AG04450 (cell line): ENCODE data around the gene KRT4. TPM values are rescaled to one million over a fixed set of nuclear protein-coding genes. Genes with fewer than 3 reads are reported as not detected.

Source experiments
- CTCF ChIA-PET: fragments of 300-600, 350-600 bp; formaldehyde crosslinking; extraction: SDS; loops from one replicate; lab custom pipeline; 2022; ENCODE audit warnings: antibody characterized with exemption, inconsistent platforms; lab: Charles Lee
- POLR2A ChIA-PET: fragments of 350-600 bp; formaldehyde crosslinking; extraction: SDS; loops from one replicate; lab custom pipeline; 2021; ENCODE audit warnings: antibody characterized with exemption, inconsistent platforms; lab: Yijun Ruan, JAX
- DNase-seq: peaks from one replicate; pipeline ENCODE4 v3.0.0-alpha.2; 2011; ENCODE audit warnings: low read depth, low spot score
- H3K27ac ChIP-seq: one replicate; pipeline ENCODE4 v1.5.1; 2012; ENCODE audit warnings: low read depth, low read length, control low read depth
- H3K27me3 ChIP-seq: one replicate; pipeline ENCODE4 v1.6.0; 2012; ENCODE audit warnings: low read length; ENCODE audit not compliant: control insufficient read depth, insufficient read depth
- H3K4me3 ChIP-seq: 2 replicates; pipeline ENCODE4 v1.5.1; 2011; ENCODE audit warnings: mild to moderate bottlenecking, low read depth, low read length, control low read depth
- H3K9me3 ChIP-seq: 2 replicates; pipeline ENCODE4 v1.5.1; 2012; ENCODE audit warnings: low read length; ENCODE audit not compliant: control insufficient read depth, insufficient read depth
- polyA plus RNA-seq: library from polyadenylated mRNA; depleted of rRNA; stranded (reverse); fragments of >200 nt; gene quantifications from 2 replicates; pipeline ENCODE4 v1.2.3, GENCODE V29; 2011
- TF ChIP-seq, protein P1 (sequence below): IDR thresholded peaks from 2 replicates; pipeline ENCODE4 v1.5.1; 2011; ENCODE audit warnings: low read depth, low read length, control low read depth, inconsistent platforms

KRT4 gene
- polyA plus RNA-seq, 1 experiment, result 0.16 TPM

GRCh38 chr12:52848661-52849255, 34.8 kb upstream of the KRT4 start, which contains the start of gene KRT78:
KRT78 (minus strand) TSS chr12:52848994; CDS start chr12:52848930, 64 bp downstream.
- Histone ChIP-seq H3K4me3 (no peak within 1 kb of the TSS), H3K27me3 (peaks cover 24% of the 10 kb centered on the region), H3K27ac (no peak within 1 kb of the TSS), H3K9me3 (no peaks in the 10 kb centered on the region)
- DNase-seq, result no peak
- POLR2A ChIA-PET, result no interaction called here
- TF ChIP-seq, protein P1, sequence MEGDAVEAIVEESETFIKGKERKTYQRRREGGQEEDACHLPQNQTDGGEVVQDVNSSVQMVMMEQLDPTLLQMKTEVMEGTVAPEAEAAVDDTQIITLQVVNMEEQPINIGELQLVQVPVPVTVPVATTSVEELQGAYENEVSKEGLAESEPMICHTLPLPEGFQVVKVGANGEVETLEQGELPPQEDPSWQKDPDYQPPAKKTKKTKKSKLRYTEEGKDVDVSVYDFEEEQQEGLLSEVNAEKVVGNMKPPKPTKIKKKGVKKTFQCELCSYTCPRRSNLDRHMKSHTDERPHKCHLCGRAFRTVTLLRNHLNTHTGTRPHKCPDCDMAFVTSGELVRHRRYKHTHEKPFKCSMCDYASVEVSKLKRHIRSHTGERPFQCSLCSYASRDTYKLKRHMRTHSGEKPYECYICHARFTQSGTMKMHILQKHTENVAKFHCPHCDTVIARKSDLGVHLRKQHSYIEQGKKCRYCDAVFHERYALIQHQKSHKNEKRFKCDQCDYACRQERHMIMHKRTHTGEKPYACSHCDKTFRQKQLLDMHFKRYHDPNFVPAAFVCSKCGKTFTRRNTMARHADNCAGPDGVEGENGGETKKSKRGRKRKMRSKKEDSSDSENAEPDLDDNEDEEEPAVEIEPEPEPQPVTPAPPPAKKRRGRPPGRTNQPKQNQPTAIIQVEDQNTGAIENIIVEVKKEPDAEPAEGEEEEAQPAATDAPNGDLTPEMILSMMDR, result no peak
- CTCF ChIA-PET, result interaction anchor here (1.3 kb wide), 1 partner anchor 17 kb away, joined by 3 read pairs; no protein-coding TSS in a partner anchor

DNA sequence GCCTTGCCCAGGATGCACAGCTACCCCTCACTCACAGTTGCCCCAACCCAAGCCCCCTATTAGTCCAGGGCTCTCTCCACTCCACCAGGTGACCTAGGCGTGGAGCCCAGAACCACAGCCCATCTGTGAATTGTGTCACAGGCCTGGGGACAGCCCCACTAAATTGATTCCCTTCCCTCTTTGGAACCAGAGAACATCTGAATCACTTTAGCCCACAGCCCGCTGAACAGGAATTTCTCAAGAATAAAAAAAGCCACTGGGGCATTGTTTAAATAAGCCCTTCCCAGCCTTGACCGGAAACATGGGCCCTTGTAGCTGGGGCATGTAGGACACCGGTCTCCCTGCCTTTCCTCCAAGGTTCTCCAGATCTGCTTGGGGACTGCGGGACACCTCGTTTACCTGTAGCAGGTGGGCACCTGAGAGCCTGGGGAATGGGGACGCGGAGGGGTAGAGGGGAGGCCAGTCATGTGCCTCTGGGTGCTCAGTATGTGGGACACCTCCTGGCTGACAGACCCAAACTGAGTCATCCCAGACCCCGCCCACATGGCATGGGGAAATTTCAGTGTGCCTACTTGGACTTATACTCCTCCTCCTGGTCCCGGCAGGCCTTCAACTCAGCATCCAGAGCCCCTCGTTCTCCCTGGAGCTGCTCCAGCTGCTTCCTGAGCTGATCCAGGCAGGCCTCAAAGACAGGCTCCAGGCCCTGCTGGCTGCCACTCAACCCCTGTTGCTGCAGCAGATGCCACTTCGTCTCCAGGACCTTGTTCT, 33.6 kb upstream of the KRT4 start:
- ChIA-PET CTCF (interaction anchor here (1.3 kb wide), 1 partner anchor 18 kb away, joined by 3 read pairs; no protein-coding TSS in a partner anchor), POLR2A (no interaction called here)
- TF ChIP-seq, protein P1, result no peak
- no peaks in the 10 kb centered on the region for H3K9me3 ChIP-seq
- H3K27me3 ChIP-seq, result peaks cover 24% of the 10 kb centered on the region
- H3K4me3 ChIP-seq, result no peak overlapping the region
- no peak overlapping the region for H3K27ac ChIP-seq
- DNase-seq, result no peak

DNA sequence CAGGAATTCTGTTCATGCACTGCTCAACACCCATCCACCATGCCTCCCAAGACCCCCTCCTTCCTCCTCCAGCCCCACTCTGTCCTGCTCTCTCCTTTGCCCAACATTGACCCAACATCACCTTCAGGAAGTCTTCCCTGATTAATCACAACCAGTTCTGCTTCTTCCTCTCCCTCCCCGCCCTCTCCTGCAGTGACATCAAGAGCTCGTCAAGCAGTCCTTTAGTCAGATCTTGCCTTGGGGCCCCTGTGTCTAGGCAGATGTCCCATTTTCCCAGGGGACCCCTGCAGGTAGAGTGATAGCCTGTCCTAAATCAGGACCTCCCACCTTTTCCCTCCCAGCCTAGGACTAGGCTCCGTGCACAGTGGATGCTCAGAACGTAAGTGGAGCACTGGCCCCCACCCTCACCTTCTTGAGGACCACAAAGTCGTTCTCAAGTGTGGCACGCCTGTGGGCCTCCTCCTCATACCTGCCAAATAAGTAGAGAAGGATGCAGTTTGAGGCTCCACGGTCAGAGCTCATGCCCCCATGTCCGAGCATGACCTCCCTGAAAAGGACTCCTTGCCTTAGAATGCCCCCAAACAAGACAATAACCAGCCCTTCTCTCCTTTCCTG, 32.5 kb upstream of the KRT4 start:
- Histone ChIP-seq H3K9me3 (no peaks in the 10 kb centered on the region), H3K27me3 (peaks cover 19% of the 10 kb centered on the region), H3K4me3 (no peak overlapping the region), H3K27ac (no peak overlapping the region)
- ChIA-PET CTCF (interaction anchor here (0.9 kb wide), 1 partner anchor 33 kb away, joined by 3 read pairs; no protein-coding TSS in a partner anchor), POLR2A (no interaction called here)
- TF ChIP-seq, protein P1, result no peak
- no peak for DNase-seq

DNA sequence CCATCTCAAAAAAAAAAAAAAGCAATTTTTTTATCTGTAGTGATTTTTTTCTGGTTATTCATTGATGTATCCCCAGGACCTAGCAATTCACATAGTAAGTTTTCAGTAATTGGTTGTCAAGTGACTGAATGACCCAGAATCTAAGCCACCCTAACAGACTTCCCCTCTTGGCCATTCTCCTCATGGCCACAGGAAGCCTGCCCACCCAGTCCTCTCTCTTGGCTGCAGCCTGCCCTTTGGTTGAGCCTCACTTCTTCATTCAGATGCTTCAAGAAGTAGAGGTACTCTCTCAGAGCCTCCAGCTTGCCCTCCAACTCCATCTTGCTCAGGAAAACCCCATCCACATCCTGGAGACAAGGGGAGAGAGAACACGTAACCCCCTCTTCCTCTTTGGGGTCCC, 32.0 kb upstream of the KRT4 start:
- H3K9me3 ChIP-seq, result no peaks in the 10 kb centered on the region
- CTCF ChIA-PET, result interaction anchor here (0.9 kb wide), 1 partner anchor 34 kb away, joined by 3 read pairs; no protein-coding TSS in a partner anchor
- H3K4me3 ChIP-seq, result no peak overlapping the region
- POLR2A ChIA-PET, result no interaction called here
- H3K27ac ChIP-seq, result no peak overlapping the region
- H3K27me3 ChIP-seq, result peaks cover 14% of the 10 kb centered on the region
- TF ChIP-seq, protein P1, result no peak
- DNase-seq, result no peak
